Calu3 (cell line): ENCODE measurements around the gene SLCO3A1. TPM values are rescaled to one million over a fixed set of nuclear protein-coding genes. Genes with fewer than 3 reads are reported as not detected.

Experiments
- BruUV-seq: library from RNA; stranded (reverse); fragments of 400-500 nt; replicated peaks from 2 replicates; lab custom pipeline; 2021; lab: Mats Ljungman, UMichigan
- CTCF ChIA-PET: fragments of 300-600 bp; sonication (Branson Sonifier 250); formaldehyde crosslinking; loops from one replicate; lab custom pipeline; 2022; ENCODE audit warnings: antibody characterized with exemption; lab: Charles Lee
- DNase-seq: peaks from one replicate; pipeline ENCODE4 v3.0.0; 2022
- H3K27ac Mint-ChIP-seq: one replicate; pipeline ENCODE4 v1.8.0; 2022; ENCODE audit warnings: mixed read lengths; ENCODE audit not compliant: unreplicated experiment
- H3K27me3 Mint-ChIP-seq: one replicate; pipeline ENCODE4 v1.8.0; 2022; ENCODE audit warnings: mixed read lengths; ENCODE audit not compliant: unreplicated experiment
- H3K36me3 Mint-ChIP-seq: one replicate; pipeline ENCODE4 v1.8.0; 2022; ENCODE audit warnings: mild to moderate bottlenecking, moderate library complexity, mixed read lengths; ENCODE audit not compliant: insufficient read depth, unreplicated experiment
- H3K4me1 Mint-ChIP-seq: one replicate; pipeline ENCODE4 v1.8.0; 2022; ENCODE audit warnings: mild to moderate bottlenecking, low read depth, mixed read lengths; ENCODE audit not compliant: unreplicated experiment
- H3K4me3 Mint-ChIP-seq: one replicate; pipeline ENCODE4 v1.8.0; 2022; ENCODE audit warnings: mild to moderate bottlenecking, low read depth, moderate library complexity, mixed read lengths; ENCODE audit not compliant: unreplicated experiment
- H3K9me3 Mint-ChIP-seq: one replicate; pipeline ENCODE4 v1.8.0; 2022; ENCODE audit warnings: low read depth, mixed read lengths; ENCODE audit not compliant: unreplicated experiment
- CTCF ChIP-seq: fragments of 200-600 bp; IDR thresholded peaks from one replicate; pipeline ENCODE4 v1.8.0; 2022; ENCODE audit warnings: antibody characterized with exemption; ENCODE audit not compliant: unreplicated experiment
- intact Hi-C: fragments of 100-400 bp; cut with micrococcal nuclease; formaldehyde crosslinking; loops from one replicate; pipeline ENCODE4 v1.10.0; 2022; ENCODE audit not compliant: unreplicated experiment
- total RNA-seq: library from RNA; stranded (reverse); gene quantifications from 2 replicates; pipeline ENCODE4 v1.2.3, GENCODE V29; 2022

Gene SLCO3A1
- total RNA-seq, 1 experiment from 2014 or later, result 65.9 TPM

GRCh38 chr15:92049290-92049989 is 195.9 kb downstream of the SLCO3A1 start:
- TF ChIP-seq CTCF, result no peak
- CTCF ChIA-PET, result no interaction called here
- Mint-ChIP-seq H3K27ac (no peak overlapping the region), H3K27me3 (no peaks in the 10 kb centered on the region), H3K4me1 (peaks cover 2% of the 10 kb centered on the region), H3K4me3 (no peak overlapping the region), H3K36me3 (no peaks in the 10 kb centered on the region), H3K9me3 (no peaks in the 10 kb centered on the region)
- no peak for DNase-seq
- intact Hi-C loops, result no loop called here
- no TSS peak for BruUV-seq

- CTCF ChIA-PET, result interaction anchor here (0.6 kb wide), 1 partner anchor 41 kb away, joined by 3 read pairs; no protein-coding TSS in a partner anchor
- Mint-ChIP-seq H3K4me1 (no peaks in the 10 kb centered on the region), H3K4me3 (no peak overlapping the region), H3K27ac (no peak overlapping the region), H3K27me3 (no peaks in the 10 kb centered on the region), H3K9me3 (no peaks in the 10 kb centered on the region), H3K36me3 (no peaks in the 10 kb centered on the region)
- intact Hi-C loops, result no loop called here
- BruUV-seq, result no TSS peak
- no peak for DNase-seq
- TF ChIP-seq CTCF, result no peak
Observed at GRCh38 chr15:92050220-92050898, 196.9 kb downstream of the SLCO3A1 start.

- CTCF ChIA-PET, result no interaction called here
- BruUV-seq, result no TSS peak
- Mint-ChIP-seq H3K27me3 (no peaks in the 10 kb centered on the region), H3K36me3 (no peaks in the 10 kb centered on the region), H3K27ac (no peak overlapping the region), H3K4me3 (no peak overlapping the region), H3K4me1 (no peaks in the 10 kb centered on the region), H3K9me3 (no peaks in the 10 kb centered on the region)
- intact Hi-C loops, result no loop called here
- DNase-seq, result no peak
- no peak for TF ChIP-seq CTCF
Observed at GRCh38 chr15:92051716-92052115, 198.2 kb downstream of the SLCO3A1 start.

GRCh38 chr15:92053753-92054316 is 200.3 kb downstream of the SLCO3A1 start:
- no TSS peak for BruUV-seq
- no peak overlapping the region for H3K27ac Mint-ChIP-seq
- H3K36me3 Mint-ChIP-seq, result no peaks in the 10 kb centered on the region
- intact Hi-C loops, result no loop called here
- H3K27me3 Mint-ChIP-seq, result no peaks in the 10 kb centered on the region
- H3K4me3 Mint-ChIP-seq, result no peak overlapping the region
- peak; percentile 53 for TF ChIP-seq CTCF
- H3K4me1 Mint-ChIP-seq, result no peaks in the 10 kb centered on the region
- CTCF ChIA-PET, result interaction anchor here (0.7 kb wide), 1 partner anchor 1807 kb away, joined by 5 read pairs; no protein-coding TSS in a partner anchor
- H3K9me3 Mint-ChIP-seq, result no peaks in the 10 kb centered on the region
- DNase-seq, result no peak
